ENCODE results near the gene SERPINI2. TPM values are rescaled to one million over a fixed set of nuclear protein-coding genes. Genes with fewer than 3 reads are reported as not detected.

The SERPINI2 gene, protein sequence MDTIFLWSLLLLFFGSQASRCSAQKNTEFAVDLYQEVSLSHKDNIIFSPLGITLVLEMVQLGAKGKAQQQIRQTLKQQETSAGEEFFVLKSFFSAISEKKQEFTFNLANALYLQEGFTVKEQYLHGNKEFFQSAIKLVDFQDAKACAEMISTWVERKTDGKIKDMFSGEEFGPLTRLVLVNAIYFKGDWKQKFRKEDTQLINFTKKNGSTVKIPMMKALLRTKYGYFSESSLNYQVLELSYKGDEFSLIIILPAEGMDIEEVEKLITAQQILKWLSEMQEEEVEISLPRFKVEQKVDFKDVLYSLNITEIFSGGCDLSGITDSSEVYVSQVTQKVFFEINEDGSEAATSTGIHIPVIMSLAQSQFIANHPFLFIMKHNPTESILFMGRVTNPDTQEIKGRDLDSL
- 3.1 TPM for total RNA-seq (ENCODE audit: insufficient read depth, low replicate concordance)

GRCh38 chr3:167473863-167474262 lies at the start of gene SERPINI2:
Gene SERPINI2, minus strand, starts transcription at chr3:167474042. Its CDS starts 2,208 bp downstream, at chr3:167471834.
- no peak for DNase-seq (ENCODE audit: low spot score)

- no peak for DNase-seq (ENCODE audit: low spot score)
Observed at GRCh38 chr3:167521006-167521355, 47.1 kb upstream of the SERPINI2 start.

DNA sequence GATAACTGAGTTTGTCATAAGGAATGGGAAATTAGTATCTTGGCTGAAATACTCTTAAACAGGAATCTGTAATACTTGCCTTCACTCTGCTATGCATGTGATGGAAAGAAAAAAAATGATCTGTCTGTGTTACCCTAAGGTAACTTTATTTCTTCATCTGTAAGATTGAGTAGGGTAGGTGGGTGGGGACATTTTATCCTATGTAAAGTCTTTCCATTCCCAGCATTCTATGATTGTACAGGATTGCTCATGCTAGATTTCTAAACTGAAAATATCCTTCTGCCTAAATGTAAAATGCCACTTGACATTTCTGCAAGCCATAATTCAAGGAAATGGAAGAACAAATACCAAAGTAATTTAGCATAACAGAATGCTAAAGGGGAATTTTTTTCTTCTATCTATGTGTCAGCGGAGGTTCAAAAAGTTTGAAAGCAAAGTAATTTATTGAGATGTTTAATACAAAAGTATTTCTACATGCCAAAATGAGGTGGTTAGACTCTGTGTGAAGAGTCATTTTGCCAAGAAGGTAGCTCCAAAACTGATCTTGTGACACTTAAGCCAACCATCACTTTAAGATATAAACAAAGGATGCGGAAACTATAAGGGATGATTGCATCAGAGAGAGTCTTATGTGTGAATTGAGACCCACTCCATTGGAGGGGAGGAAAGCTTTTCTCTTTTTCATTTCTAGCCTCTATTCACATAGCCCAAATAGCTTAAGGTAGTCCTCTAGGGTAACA lies 46.6 kb upstream of the SERPINI2 start:
- no peak for DNase-seq (ENCODE audit: low spot score)

DNA sequence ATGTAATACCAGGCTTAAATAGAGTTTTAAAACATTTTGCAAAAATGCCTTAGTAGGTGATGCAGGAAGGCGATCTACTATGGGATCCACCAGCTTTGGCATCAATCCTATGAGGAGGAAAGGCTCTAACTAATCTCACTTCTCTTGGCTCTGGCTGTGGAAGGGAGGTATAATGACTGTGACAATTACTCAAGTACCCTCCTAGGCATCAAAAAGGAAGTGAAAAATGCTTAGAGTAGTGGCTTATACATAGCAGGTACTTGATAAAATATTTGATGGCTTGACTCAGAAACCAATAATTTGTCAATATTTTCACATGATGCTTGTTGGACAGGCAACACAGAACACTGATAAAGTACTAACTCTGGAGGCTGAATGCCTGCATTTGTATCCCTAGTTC lies 34.1 kb upstream of the SERPINI2 start:
- no peak for DNase-seq (ENCODE audit: low spot score)

DNA sequence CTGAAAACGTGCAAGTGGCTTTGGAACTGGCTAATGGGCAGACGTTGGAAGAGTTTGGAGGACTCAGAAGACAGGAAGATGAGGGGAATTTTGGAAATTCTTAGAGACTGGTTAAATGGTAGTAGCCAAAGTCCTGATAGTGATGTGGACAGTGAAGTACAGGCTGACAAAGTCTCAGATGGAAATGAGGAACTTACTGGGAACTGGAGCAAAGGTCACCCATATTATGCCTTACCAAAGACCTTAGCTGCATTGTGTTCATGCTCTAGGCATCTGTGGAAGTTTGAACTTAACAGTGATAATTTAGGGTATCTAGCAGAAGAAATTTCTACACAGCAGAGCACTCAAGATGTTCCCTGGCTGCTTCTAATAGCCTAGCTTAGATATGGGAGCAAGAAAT lies 28.6 kb upstream of the SERPINI2 start:
- no peak for DNase-seq (ENCODE audit: low spot score)

- no peak for DNase-seq (ENCODE audit: low spot score)
Observed at GRCh38 chr3:167501941-167502340, 28.1 kb upstream of the SERPINI2 start.

DNA sequence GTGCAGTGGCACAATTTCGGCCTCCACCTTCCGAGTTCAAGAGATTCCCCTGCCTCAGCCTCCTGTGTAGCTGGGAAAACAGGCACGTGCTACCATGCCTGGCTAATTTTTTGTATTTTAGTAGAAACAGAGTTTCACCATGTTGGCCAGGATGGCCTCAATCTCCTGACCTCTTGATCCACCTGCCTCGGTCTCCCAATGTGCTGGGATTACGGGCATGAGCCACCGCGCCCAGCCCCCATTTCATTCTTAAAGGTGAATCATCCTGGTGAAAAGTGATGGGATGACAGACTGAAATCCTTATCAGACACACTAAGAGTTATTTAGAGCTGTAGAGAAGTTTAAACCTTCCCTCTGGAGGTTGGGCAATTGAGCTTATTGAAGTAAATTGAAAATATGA lies 24.1 kb upstream of the SERPINI2 start:
- DNase-seq (ENCODE audit: low spot score): no peak

GRCh38 chr3:167493244-167493643 lies 19.4 kb upstream of the SERPINI2 start:
- DNase-seq (ENCODE audit: low spot score): no peak

DNA sequence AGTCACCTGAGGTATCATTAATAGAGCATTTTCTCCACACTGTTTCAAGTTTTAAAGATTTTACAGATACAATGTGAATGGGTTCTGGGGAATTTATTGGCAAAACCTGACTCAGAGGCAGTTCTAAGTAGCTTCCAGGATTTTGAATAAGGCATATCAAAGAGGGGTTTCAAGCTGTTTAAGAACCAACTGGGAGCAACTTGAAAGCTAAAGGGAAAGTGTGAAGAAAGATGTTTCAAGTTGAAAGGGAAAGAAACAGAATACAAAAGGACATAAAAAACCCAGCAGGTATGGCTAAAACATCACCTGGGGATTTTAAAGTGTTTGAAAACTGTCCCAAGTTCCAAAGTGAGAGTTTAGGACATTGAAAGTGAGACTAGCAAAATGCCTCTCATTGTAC lies 17.8 kb upstream of the SERPINI2 start:
- DNase-seq (ENCODE audit: low spot score): no peak

DNA sequence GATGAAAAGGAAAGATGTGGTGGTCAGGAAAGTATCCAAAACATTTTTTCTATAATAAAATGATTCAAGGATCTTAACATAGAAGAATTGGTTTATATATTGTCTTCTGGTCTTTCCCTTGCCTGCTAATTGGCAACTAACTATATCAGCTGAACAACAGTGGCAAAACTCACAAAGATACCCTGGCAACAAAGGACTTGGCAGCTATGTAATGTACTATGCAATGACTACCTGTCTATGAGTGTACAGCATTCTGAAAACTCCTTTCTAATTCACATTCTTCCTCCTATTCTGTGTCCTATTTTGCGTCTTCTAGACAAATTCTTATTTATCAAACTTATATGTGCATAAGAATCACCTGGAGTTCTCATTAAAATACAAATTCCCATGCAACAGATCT lies 15.7 kb upstream of the SERPINI2 start:
- no peak for DNase-seq (ENCODE audit: low spot score)

DNA sequence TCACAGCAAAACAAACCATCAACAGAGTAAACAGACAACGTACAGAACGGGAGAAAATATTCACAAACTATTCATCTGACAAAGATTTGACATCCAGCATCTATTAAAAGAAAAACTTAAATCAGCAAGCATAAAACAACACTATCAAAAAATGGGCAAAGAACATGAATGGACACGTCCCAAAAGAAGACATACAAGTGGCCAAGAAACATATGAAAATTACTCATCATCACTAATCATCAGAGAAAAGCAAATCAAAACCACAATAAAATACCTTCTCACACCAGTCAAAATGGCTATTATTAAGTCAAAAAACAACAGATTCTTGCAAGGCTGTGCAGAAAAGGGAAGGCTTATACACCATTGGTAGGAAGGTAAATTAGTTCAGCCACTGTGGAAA lies 13.7 kb upstream of the SERPINI2 start:
- no peak for DNase-seq (ENCODE audit: low spot score)

DNA sequence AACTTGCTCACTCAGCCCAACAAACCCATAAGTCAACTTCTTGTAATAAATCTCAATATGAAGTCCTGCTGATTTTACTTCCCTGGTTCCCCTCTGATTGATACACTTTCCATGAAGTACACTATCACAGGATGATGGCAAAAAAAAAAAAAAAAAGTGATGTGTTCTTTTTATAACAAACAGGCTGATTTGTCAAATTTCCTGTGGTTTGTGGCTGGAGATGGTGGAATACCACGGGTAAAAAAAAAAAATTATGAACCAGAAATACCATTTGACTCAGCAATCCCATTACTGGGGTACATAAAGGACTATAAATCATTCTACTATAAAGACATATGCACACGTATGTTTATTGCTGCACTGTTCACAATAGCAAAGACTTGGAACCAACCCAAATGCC lies 10.7 kb upstream of the SERPINI2 start:
- DNase-seq (ENCODE audit: low spot score): no peak

DNA sequence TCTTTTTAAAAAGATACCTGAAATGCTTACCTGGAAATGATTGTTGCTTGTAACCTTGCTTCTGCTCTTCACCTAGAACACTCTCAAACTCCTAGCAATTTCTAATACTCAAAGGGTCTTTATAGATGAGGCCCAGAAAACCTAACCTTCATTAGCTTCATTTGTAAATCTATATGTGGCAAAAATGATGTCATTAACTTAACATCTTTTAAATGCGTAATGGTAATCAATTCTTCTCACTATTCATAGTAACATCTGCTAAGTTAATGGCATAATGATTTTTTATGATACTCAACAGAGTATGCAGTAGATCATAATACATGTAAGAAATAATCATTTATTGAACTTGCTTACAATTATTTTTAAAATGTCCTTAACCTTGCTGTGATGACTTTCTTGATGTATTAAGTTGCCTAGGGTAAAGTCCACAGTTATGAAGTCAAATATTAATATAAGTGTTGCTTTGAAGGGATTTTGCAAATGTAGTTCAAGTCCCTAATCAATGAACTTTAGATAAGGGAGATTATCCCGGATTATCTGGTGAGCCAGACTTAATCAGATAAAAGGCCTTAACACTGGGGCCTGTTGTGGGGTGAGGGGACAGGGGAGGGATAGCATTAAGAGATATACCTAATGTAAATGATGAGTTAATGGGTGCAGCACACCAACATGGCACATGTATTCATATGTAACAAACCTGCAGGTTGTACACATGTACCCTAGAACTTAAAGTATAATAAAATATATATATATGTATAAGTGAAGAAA lies 10.1 kb upstream of the SERPINI2 start:
- no peak for DNase-seq (ENCODE audit: low spot score)

- no peak for DNase-seq (ENCODE audit: low spot score)
Observed at GRCh38 chr3:167481164-167481563, 7.3 kb upstream of the SERPINI2 start.

GRCh38 chr3:167480748-167481147 lies 6.9 kb upstream of the SERPINI2 start:
- DNase-seq (ENCODE audit: low spot score): no peak

GRCh38 chr3:167469381-167469780 lies 4.5 kb downstream of the SERPINI2 start:
- no peak for DNase-seq (ENCODE audit: low spot score)

GRCh38 chr3:167467848-167468611 lies 5.8 kb downstream of the SERPINI2 start:
- no peak for DNase-seq (ENCODE audit: low spot score)

DNA sequence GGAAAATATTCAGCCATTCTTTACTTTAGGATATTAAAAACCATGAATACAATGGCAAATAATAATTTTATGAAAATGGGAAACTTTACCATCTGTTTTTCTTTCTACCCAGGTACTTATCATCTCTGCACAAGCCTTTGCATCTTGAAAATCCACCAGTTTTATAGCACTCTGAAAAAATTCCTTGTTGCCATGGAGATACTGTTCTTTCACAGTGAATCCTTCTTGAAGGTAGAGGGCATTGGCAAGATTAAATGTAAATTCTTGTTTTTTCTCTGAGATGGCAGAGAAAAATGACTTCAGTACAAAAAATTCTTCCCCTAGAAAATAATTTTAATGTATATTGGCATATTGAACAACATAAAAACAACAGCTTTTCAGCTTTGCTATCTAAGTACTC lies 6.9 kb downstream of the SERPINI2 start:
- no peak for DNase-seq (ENCODE audit: low spot score)

- no peak for DNase-seq (ENCODE audit: low spot score)
Observed at GRCh38 chr3:167456157-167456799, 17.6 kb downstream of the SERPINI2 start.

DNA sequence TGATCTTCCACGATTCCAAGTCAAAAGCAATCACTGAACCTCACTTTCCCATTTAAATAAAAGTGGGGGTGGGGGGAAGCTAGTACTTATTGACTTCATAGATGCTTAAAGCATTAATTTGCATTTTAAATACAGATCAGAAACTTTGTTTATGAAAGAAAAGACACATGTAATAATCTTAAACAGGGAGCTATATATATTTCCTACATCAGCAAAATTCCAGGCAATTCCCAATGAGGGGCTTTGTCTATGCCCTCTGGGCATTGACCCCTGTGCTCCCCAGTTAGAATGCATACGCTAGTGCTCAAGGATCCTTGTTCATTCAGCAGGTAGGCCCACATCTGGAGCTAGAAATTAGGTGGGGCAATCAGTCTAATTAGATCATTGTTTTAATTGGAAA lies 20.0 kb downstream of the SERPINI2 start:
- no peak for DNase-seq (ENCODE audit: low spot score)

DNA sequence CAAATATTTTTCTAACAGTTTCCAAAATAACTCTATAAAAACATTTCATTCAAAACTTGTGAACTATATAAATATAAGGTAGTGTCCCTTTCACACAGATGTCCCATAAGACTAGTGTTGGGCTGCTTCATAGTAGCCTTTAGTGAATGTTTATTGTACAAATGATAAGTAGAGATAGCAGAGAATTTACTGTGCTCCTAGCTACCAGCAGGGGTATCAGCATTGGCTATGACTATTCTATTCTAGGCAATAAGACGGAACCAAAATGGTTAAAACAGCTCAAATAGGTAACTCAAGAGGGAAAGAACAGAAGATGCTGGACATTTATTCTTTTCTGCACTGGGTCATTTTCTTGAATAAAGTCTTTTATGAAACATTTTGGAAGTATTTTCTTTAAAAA lies 22.6 kb downstream of the SERPINI2 start:
- no peak for DNase-seq (ENCODE audit: low spot score)

Data from umbilical cord (tissue), 2 donors.